ENCODE measurements around the gene RUVBL1. TPM values are rescaled to one million over a fixed set of nuclear protein-coding genes. Genes with fewer than 3 reads are reported as not detected.

RUVBL1 gene
- 36.9 and 79.0 TPM in 2 replicates for total RNA-seq

GRCh38 chr3:128123538-128124368 is at the start of gene RUVBL1:
Gene RUVBL1 (minus strand): TSS chr3:128123812. CDS start chr3:128123724, 88 bp downstream.

DNA sequence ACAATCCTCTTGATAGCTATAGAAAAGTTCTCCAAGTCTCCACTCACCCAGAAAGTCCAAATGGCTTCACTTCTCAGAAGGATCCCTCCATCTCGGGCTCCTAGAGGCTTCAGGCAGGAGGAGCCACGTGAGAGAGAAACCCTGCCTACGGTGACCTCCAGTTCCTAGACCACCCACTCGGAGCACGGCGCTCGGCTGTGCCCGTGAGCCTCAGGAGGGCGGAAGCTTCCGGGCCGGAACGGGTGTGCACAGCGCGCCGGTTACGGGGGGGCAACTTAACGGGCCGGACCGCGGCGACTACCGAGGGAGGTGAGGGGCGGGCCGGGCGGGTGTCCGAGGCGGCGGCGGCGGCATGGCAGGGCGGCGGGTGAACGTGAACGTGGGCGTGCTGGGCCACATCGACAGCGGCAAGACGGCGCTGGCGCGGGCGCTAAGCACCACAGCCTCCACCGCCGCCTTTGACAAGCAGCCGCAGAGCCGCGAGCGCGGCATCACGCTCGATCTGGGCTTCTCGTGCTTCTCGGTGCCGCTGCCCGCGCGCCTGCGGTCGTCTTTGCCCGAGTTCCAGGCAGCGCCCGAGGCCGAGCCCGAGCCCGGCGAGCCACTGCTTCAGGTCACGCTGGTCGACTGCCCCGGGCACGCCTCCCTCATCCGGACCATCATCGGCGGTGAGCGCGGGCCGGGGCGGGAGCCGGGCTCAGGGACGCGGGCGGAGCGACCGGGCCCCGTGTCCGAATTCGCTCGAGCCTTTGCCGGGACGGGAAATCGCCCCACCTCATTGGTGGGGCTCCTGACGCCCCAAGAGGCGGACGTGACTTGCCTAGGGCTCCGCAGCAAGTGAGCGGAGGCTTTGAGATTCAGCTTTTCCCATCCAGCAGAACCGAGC is 29.8 kb upstream of the RUVBL1 start, which contains the start of gene EEFSEC:
Gene EEFSEC, plus strand, starts transcription at position 326 of the 886 bp plus-strand sequence. Its CDS starts 27 bp downstream, at position 353.

DNA sequence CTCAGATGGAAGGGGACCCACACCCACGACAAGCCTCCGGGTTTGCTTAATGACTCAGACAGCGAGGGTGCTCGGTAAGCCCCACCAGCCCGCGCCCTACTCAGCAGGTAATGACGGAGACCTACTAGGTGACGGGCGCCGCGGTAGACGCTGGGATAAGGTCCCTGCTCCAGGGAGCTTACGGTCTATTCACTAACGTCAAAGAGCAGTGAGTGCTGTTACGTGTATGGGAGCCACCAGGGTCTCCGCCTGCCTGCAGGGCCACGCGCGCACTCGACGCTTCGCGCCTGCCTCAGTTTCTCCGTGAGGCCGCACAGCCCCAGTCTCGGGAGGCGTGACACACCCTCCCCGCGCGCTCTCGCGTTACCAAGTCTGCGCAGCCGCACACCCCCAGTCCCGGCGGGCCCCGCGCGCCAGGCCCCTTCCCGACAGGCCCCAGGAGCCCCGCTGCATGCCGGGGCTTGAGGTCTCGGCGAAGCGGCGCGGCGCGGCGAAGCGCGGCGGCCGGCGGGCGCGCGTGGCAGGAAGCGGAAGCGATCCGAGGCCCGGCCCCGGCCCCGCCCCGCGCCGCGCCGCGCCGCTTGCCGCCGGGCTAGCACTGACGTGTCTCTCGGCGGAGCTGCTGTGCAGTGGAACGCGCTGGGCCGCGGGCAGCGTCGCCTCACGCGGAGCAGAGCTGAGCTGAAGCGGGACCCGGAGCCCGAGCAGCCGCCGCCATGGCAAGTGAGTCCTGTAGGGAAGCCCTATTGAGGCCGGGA is 71.6 kb downstream of the RUVBL1 start, which contains the start of gene SEC61A1:
Gene SEC61A1, plus strand, starts transcription at position 601 of the 758 bp plus-strand sequence. Its CDS starts 116 bp downstream, at position 717.

Other genes with a start within 250 kb of the RUVBL1 start
- gene KBTBD12, start 208.6 kb downstream of the RUVBL1 start, total RNA-seq: 0.16 TPM in 1 of 2 replicates, not detected in the other
- gene SEC61A1, start 71.4 kb downstream of the RUVBL1 start, total RNA-seq: 218 and 291 TPM in 2 replicates
- gene EEFSEC, start 29.7 kb upstream of the RUVBL1 start, total RNA-seq: 17.2 and 24.8 TPM in 2 replicates